ENCODE results near the gene TRIM49C. TPM values are rescaled to one million over a fixed set of nuclear protein-coding genes. Genes with fewer than 3 reads are reported as not detected.

Gene TRIM49C
- total RNA-seq = not detected in 2 replicates

GRCh38 chr11:90030806-90031205 is at the start of gene TRIM49C:
TRIM49C (plus strand) TSS chr11:90031106; CDS start chr11:90035212, 4,106 bp downstream.

GRCh38 chr11:90085650-90086049 is 54.7 kb downstream of the TRIM49C start, which contains the start of gene UBTFL1:
UBTFL1 (plus strand) TSS chr11:90085950; CDS start chr11:90085950, 0 bp downstream.

Other genes starting within 250 kb of the TRIM49C start
- gene TRIM49, start 222.5 kb upstream of the TRIM49C start, total RNA-seq = not detected in 2 replicates
- not detected in 2 replicates for gene TRIM64B, start 152.6 kb upstream of the TRIM49C start, total RNA-seq
- gene TRIM49D1, start 108.9 kb upstream of the TRIM49C start, total RNA-seq = not detected in 2 replicates
- gene TRIM49D2, start 107.0 kb upstream of the TRIM49C start, total RNA-seq = not detected in 2 replicates
- gene TRIM64, start 65.1 kb upstream of the TRIM49C start, total RNA-seq = not detected in 2 replicates
- not detected in 2 replicates for gene UBTFL1, start 54.8 kb downstream of the TRIM49C start, total RNA-seq
- 0.65 and 0.90 TPM in 2 replicates for gene NAALAD2, start 103.6 kb downstream of the TRIM49C start, total RNA-seq
- 22.9 and 53.0 TPM in 2 replicates for gene CHORDC1, start 191.9 kb downstream of the TRIM49C start, total RNA-seq